K562 (cell line): Measurements from ENCODE around the gene MAP3K13. TPM values are rescaled to one million over a fixed set of nuclear protein-coding genes. Genes with fewer than 3 reads are reported as not detected.

Source experiments
- ATF7 ChIP-seq: fragments of 450-650 bp; IDR thresholded peaks from 2 replicates; pipeline ENCODE4 v1.7.1; 2014; ENCODE audit warnings: mild to moderate bottlenecking, moderate library complexity
- CXXC5 ChIP-seq: fragments of 250-450 bp; sonication (Bioruptor Pico); IDR thresholded peaks from 2 replicates; pipeline ENCODE4 v1.8.0; 2022; ENCODE audit warnings: inconsistent platforms, mild to moderate bottlenecking, moderate library complexity
- KDM1A ChIP-seq, 2 experiments: fragments of 450-650 bp; IDR thresholded peaks; 2 replicates each; pipeline ENCODE4 v1.6.1; 2016; ENCODE audit warnings: mild to moderate bottlenecking in 2 of 2
- KLF16 ChIP-seq: IDR thresholded peaks from 2 replicates; pipeline ENCODE4 v1.6.1; 2016; ENCODE audit warnings: antibody characterized with exemption
- NR2C1 ChIP-seq, 2 experiments: fragments of 450-650 bp; IDR thresholded peaks; 2 replicates each; pipeline ENCODE4 v1.6.1; 2017; ENCODE audit warnings: mild to moderate bottlenecking in 2 of 2, antibody characterized with exemption in 1 of 2, inconsistent platforms in 1 of 2, missing compliant biosample characterization in 1 of 2, missing genetic modification characterization in 1 of 2
- RNF2 ChIP-seq: sonication (generic); IDR thresholded peaks from 2 replicates; pipeline ENCODE4 v1.6.1; 2016
- THRAP3 ChIP-seq: fragments of 450-650 bp; IDR thresholded peaks from 2 replicates; pipeline ENCODE4 v1.6.1; 2016; ENCODE audit warnings: mild to moderate bottlenecking, inconsistent platforms, borderline replicate concordance
- polyA plus RNA-seq, 8 experiments: library from polyadenylated mRNA; depleted of rRNA in 4 of 8; stranded (reverse) in 5 of 8; unstranded in 3 of 8; fragments of >200 nt; fragmentation: Nextera tagmentation in 2 of 8; fragmentation: Illumina TruSeq in 1 of 8; extraction: Ambion mirVana in 2 of 8; extraction: Trizol in 1 of 8; gene quantifications; 2 replicates each; pipeline versions ENCODE4 v1.2.1 to v1.2.3, GENCODE V29; 2011 to 2014; ENCODE audit warnings: inconsistent platforms in 1 of 8, missing spikeins in 1 of 8
- total RNA-seq, 7 experiments: library from RNA; depleted of rRNA in 6 of 7; stranded (reverse); fragments of >200 nt in 6 of 7; fragmentation: Illumina TruSeq in 2 of 7; extraction: Trizol in 2 of 7; gene quantifications; 2 replicates each; pipeline versions ENCODE4 v1.2.1 to v1.2.3, GENCODE V29; 2011 to 2021; ENCODE audit warnings: low replicate concordance in 1 of 7
- TF ChIP-seq, protein P1 (sequence below): fragments of 250-450 bp; sonication (Bioruptor Pico); IDR thresholded peaks from 2 replicates; pipeline ENCODE4 v1.4.0; 2020
- TF ChIP-seq, protein P2 (sequence below): fragments of 450-650 bp; IDR thresholded peaks from 2 replicates; pipeline ENCODE4 v1.6.1; 2014; ENCODE audit warnings: low read depth, mild to moderate bottlenecking, moderate library complexity, borderline replicate concordance
- TF ChIP-seq, protein P3 (sequence below): fragments of 450-650 bp; IDR thresholded peaks from 2 replicates; pipeline ENCODE4 v1.6.1; 2017; ENCODE audit warnings: antibody characterized with exemption, mild to moderate bottlenecking
- TF ChIP-seq, protein P4 (sequence below): fragments of 250-450 bp; sonication (Bioruptor Pico); IDR thresholded peaks from 2 replicates; pipeline ENCODE4 v1.4.0; 2020
- TF ChIP-seq, protein P5 (sequence below), 2 experiments: fragments of 450-650 bp; conservative IDR thresholded peaks; 2 replicates each; pipeline ENCODE4 v1.6.1; 2017; ENCODE audit warnings: mild to moderate bottlenecking in 2 of 2, moderate library complexity in 2 of 2

Gene MAP3K13
- total and polyA plus RNA-seq, 9 of the 15 experiments (the other 6 are each of a cell fraction or from before 2014, with no cell fraction given) = 0.04 to 0.32 (median 0.15) TPM; not detected in 2

DNA sequence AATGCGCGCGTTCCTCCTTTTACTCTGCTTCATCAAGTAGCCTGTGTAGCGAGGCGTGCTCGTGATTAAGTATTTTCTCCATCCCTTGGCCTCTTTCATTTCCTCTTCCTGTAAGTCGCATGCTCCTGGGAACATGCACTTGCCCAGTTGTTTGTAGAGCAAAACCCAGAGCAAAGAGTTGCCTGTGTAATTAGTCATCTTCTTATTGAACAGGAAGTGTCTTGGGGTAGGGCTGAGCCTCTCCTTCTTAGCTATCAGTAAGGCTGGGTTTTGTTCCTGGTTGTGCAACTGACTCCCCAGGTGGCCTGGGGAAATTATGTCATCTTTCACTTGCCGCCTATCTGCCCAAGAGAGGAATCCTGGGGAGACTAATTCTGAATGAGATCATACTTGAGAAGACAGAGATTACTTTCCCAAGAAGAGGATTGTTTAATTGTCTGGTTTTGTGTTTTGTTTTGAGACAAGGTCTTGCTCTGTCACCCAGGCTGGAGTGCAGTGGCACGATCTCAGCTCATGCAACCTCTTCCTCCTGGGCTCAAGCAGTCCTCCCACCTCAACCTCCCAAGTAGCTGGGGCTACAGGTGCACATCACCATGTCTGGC lies 174.5 kb downstream of the MAP3K13 start (continued):
- TF ChIP-seq, protein P1, sequence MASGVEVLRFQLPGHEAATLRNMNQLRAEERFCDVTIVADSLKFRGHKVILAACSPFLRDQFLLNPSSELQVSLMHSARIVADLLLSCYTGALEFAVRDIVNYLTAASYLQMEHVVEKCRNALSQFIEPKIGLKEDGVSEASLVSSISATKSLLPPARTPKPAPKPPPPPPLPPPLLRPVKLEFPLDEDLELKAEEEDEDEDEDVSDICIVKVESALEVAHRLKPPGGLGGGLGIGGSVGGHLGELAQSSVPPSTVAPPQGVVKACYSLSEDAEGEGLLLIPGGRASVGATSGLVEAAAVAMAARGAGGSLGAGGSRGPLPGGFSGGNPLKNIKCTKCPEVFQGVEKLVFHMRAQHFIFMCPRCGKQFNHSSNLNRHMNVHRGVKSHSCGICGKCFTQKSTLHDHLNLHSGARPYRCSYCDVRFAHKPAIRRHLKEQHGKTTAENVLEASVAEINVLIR (CRISPR knock-in tag) = no peak
- TF ChIP-seq, protein P2, sequence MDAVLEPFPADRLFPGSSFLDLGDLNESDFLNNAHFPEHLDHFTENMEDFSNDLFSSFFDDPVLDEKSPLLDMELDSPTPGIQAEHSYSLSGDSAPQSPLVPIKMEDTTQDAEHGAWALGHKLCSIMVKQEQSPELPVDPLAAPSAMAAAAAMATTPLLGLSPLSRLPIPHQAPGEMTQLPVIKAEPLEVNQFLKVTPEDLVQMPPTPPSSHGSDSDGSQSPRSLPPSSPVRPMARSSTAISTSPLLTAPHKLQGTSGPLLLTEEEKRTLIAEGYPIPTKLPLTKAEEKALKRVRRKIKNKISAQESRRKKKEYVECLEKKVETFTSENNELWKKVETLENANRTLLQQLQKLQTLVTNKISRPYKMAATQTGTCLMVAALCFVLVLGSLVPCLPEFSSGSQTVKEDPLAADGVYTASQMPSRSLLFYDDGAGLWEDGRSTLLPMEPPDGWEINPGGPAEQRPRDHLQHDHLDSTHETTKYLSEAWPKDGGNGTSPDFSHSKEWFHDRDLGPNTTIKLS = no peak
- TF ChIP-seq RNF2 (0 out of 2 replicates have a peak, but pooled peaks have one; percentile 54), CXXC5 (CRISPR knock-in tag) (peak; percentile 44), ATF7 (peak; percentile 97), KLF16 (peak; percentile 46; the same call in 1 of the 2 replicates), KDM1A (IDR thresholded peaks at IDR 0.05) (peak in 1 of 2 experiments; percentile 39; a peak in 1 of 4 replicates), NR2C1 (IDR thresholded peaks at IDR 0.05) (no peak), NR2C1 (tag; IDR thresholded peaks at IDR 0.05) (no peak), THRAP3 (no peak)
- TF ChIP-seq, protein P3, sequence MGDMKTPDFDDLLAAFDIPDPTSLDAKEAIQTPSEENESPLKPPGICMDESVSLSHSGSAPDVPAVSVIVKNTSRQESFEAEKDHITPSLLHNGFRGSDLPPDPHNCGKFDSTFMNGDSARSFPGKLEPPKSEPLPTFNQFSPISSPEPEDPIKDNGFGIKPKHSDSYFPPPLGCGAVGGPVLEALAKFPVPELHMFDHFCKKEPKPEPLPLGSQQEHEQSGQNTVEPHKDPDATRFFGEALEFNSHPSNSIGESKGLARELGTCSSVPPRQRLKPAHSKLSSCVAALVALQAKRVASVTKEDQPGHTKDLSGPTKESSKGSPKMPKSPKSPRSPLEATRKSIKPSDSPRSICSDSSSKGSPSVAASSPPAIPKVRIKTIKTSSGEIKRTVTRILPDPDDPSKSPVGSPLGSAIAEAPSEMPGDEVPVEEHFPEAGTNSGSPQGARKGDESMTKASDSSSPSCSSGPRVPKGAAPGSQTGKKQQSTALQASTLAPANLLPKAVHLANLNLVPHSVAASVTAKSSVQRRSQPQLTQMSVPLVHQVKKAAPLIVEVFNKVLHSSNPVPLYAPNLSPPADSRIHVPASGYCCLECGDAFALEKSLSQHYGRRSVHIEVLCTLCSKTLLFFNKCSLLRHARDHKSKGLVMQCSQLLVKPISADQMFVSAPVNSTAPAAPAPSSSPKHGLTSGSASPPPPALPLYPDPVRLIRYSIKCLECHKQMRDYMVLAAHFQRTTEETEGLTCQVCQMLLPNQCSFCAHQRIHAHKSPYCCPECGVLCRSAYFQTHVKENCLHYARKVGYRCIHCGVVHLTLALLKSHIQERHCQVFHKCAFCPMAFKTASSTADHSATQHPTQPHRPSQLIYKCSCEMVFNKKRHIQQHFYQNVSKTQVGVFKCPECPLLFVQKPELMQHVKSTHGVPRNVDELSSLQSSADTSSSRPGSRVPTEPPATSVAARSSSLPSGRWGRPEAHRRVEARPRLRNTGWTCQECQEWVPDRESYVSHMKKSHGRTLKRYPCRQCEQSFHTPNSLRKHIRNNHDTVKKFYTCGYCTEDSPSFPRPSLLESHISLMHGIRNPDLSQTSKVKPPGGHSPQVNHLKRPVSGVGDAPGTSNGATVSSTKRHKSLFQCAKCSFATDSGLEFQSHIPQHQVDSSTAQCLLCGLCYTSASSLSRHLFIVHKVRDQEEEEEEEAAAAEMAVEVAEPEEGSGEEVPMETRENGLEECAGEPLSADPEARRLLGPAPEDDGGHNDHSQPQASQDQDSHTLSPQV = peak; percentile 68
- TF ChIP-seq, protein P4, sequence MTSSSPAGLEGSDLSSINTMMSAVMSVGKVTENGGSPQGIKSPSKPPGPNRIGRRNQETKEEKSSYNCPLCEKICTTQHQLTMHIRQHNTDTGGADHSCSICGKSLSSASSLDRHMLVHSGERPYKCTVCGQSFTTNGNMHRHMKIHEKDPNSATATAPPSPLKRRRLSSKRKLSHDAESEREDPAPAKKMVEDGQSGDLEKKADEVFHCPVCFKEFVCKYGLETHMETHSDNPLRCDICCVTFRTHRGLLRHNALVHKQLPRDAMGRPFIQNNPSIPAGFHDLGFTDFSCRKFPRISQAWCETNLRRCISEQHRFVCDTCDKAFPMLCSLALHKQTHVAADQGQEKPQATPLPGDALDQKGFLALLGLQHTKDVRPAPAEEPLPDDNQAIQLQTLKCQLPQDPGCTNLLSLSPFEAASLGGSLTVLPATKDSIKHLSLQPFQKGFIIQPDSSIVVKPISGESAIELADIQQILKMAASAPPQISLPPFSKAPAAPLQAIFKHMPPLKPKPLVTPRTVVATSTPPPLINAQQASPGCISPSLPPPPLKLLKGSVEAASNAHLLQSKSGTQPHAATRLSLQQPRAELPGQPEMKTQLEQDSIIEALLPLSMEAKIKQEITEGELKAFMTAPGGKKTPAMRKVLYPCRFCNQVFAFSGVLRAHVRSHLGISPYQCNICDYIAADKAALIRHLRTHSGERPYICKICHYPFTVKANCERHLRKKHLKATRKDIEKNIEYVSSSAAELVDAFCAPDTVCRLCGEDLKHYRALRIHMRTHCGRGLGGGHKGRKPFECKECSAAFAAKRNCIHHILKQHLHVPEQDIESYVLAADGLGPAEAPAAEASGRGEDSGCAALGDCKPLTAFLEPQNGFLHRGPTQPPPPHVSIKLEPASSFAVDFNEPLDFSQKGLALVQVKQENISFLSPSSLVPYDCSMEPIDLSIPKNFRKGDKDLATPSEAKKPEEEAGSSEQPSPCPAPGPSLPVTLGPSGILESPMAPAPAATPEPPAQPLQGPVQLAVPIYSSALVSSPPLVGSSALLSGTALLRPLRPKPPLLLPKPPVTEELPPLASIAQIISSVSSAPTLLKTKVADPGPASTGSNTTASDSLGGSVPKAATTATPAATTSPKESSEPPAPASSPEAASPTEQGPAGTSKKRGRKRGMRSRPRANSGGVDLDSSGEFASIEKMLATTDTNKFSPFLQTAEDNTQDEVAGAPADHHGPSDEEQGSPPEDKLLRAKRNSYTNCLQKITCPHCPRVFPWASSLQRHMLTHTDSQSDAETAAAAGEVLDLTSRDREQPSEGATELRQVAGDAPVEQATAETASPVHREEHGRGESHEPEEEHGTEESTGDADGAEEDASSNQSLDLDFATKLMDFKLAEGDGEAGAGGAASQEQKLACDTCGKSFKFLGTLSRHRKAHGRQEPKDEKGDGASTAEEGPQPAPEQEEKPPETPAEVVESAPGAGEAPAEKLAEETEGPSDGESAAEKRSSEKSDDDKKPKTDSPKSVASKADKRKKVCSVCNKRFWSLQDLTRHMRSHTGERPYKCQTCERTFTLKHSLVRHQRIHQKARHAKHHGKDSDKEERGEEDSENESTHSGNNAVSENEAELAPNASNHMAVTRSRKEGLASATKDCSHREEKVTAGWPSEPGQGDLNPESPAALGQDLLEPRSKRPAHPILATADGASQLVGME (CRISPR knock-in tag) = no peak
- TF ChIP-seq, protein P5, sequence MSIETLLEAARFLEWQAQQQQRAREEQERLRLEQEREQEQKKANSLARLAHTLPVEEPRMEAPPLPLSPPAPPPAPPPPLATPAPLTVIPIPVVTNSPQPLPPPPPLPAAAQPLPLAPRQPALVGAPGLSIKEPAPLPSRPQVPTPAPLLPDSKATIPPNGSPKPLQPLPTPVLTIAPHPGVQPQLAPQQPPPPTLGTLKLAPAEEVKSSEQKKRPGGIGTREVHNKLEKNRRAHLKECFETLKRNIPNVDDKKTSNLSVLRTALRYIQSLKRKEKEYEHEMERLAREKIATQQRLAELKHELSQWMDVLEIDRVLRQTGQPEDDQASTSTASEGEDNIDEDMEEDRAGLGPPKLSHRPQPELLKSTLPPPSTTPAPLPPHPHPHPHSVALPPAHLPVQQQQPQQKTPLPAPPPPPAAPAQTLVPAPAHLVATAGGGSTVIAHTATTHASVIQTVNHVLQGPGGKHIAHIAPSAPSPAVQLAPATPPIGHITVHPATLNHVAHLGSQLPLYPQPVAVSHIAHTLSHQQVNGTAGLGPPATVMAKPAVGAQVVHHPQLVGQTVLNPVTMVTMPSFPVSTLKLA (conservative IDR thresholded peaks at IDR 0.05) = peak in 1 of 2 experiments; percentile 43; a peak in 1 of 4 replicates
